Erythroblast (primary cell): Measurements from ENCODE around the gene DAPK2.

Source experiments
- GATA1 ChIP-seq: IDR thresholded peaks from 2 replicates; pipeline ENCODE4 v1.6.1; 2011; ENCODE audit warnings: low read depth, mild to moderate bottlenecking, control low read depth, low read length, moderate library complexity
- POLR2A ChIP-seq: IDR thresholded peaks from 2 replicates; pipeline ENCODE4 v1.6.1; 2011; ENCODE audit warnings: mild to moderate bottlenecking, low read length

DNA sequence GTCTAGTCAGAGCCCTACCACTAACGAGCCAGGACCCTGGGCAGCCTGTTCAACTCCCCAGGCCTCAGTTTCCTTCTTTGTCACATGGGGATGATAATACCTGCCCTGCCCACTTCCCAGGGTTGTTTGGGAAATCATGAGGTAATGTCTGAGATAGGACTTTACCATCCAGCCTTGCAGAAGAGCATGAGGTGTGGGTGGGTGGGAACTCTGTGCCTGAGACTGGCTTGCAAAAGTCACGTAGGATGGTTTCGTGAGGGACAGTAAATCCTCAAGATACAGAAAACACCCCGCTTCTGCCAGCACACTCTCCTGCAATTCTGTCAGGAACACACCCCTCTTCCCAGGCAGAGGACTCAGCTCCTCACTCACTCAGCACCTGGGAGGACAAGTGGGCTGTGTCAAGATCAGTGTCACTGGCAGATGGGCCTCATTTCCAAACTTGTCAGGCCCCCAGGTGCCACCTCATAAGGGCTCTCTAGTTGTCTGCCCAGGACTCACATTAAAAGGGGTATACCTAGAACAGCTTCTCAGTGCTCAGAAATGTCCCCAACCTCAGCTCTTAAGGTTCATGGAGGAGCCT, 58.4 kb downstream of the DAPK2 start:
- TF ChIP-seq POLR2A, result no peak
- no peak for TF ChIP-seq GATA1
